HepG2 (cell line): ENCODE data around the gene PTPN3. TPM values are rescaled to one million over a fixed set of nuclear protein-coding genes. Genes with fewer than 3 reads are reported as not detected.
A peak's percentile ranks its signal among the peaks of the same experiment; 100 is the strongest.

Experiments
- ARID2 ChIP-seq: sonication (generic); formaldehyde crosslinking; IDR thresholded peaks from 2 replicates; pipeline ENCODE4 v1.8.1; 2022; ENCODE audit warnings: mild to moderate bottlenecking, missing genetic modification reagents, borderline replicate concordance
- ATF4 ChIP-seq, 2 experiments: fragments of 450-650 bp in 1 of 2; sonication (generic) in 1 of 2; formaldehyde crosslinking; IDR thresholded peaks; 2 replicates each; pipeline versions ENCODE4 v1.5.0 to v1.8.0; 2020 to 2022; ENCODE audit warnings: mild to moderate bottlenecking in 1 of 2, missing genetic modification reagents in 1 of 2
- CREB1 ChIP-seq, 2 experiments: fragments of 450-650 bp in 1 of 2; IDR thresholded peaks; 2 replicates each; pipeline ENCODE4 v1.6.1; 2016 to 2017; ENCODE audit warnings: control low read depth in 1 of 2, mild to moderate bottlenecking in 1 of 2, missing compliant biosample characterization in 1 of 2, missing genetic modification characterization in 1 of 2
- CREM ChIP-seq, 2 experiments: sonication (generic) in 1 of 2; formaldehyde crosslinking in 1 of 2; IDR thresholded peaks; 2 replicates each; pipeline versions ENCODE4 v1.4.0 to v1.6.1; 2016 to 2020; ENCODE audit warnings: antibody characterized with exemption in 1 of 2, mild to moderate bottlenecking in 1 of 2, missing genetic modification reagents in 1 of 2
- EP300 ChIP-seq, 3 experiments: sonication (generic) in 1 of 3; formaldehyde crosslinking in 1 of 3; IDR thresholded peaks; 2 replicates each; pipeline versions ENCODE4 v1.5.1 to v1.6.1; 2011 to 2020; ENCODE audit warnings: low read depth in 2 of 3, low read length in 2 of 3, borderline replicate concordance in 1 of 3, improper control_type of control experiment in 1 of 3, mild to moderate bottlenecking in 1 of 3, missing genetic modification reagents in 1 of 3, moderate library complexity in 1 of 3
- FOXK1 ChIP-seq: sonication (generic); formaldehyde crosslinking; IDR thresholded peaks from 2 replicates; pipeline ENCODE4 v1.4.0; 2020; ENCODE audit warnings: low read depth, missing genetic modification reagents, borderline replicate concordance
- HIVEP1 ChIP-seq: sonication (generic); formaldehyde crosslinking; IDR thresholded peaks from 2 replicates; pipeline ENCODE4 v1.4.0; 2020; ENCODE audit warnings: mild to moderate bottlenecking, missing genetic modification reagents
- MEF2D ChIP-seq: sonication (generic); formaldehyde crosslinking; IDR thresholded peaks from 2 replicates; pipeline ENCODE4 v1.5.1; 2020; ENCODE audit warnings: mild to moderate bottlenecking, missing genetic modification reagents
- NFIB ChIP-seq: sonication (generic); formaldehyde crosslinking; IDR thresholded peaks from 2 replicates; pipeline ENCODE4 v1.9.0; 2021; ENCODE audit warnings: missing genetic modification reagents, mild to moderate bottlenecking, borderline replicate concordance
- NR2F1 ChIP-seq, 2 experiments: fragments of 450-650 bp in 1 of 2; formaldehyde crosslinking in 1 of 2; IDR thresholded peaks; 2 replicates each; pipeline versions ENCODE4 v1.5.0 to v1.6.1; 2016 to 2020; ENCODE audit warnings: mild to moderate bottlenecking in 1 of 2, missing compliant biosample characterization in 1 of 2, missing genetic modification reagents in 1 of 2, moderate library complexity in 1 of 2
- RCOR2 ChIP-seq: IDR thresholded peaks from 2 replicates; pipeline ENCODE4 v1.6.1; 2016; ENCODE audit warnings: missing biosample characterization, missing genetic modification reagents
- REPIN1 ChIP-seq: sonication (generic); formaldehyde crosslinking; IDR thresholded peaks from 2 replicates; pipeline ENCODE4 v1.8.0; 2022; ENCODE audit warnings: missing genetic modification reagents, low read depth, mild to moderate bottlenecking, borderline replicate concordance
- RFXAP ChIP-seq: sonication (generic); formaldehyde crosslinking; IDR thresholded peaks from 2 replicates; pipeline ENCODE4 v1.4.0; 2020; ENCODE audit warnings: missing genetic modification reagents, borderline replicate concordance
- SOX6 ChIP-seq, 2 experiments: fragments of 450-650 bp in 1 of 2; sonication (generic) in 1 of 2; formaldehyde crosslinking in 1 of 2; IDR thresholded peaks; 2 replicates each; pipeline versions ENCODE4 v1.4.0 to v1.6.1; 2017 to 2020; ENCODE audit warnings: antibody characterized with exemption in 1 of 2, mild to moderate bottlenecking in 1 of 2, missing genetic modification reagents in 1 of 2
- TEAD3 ChIP-seq: optimal IDR thresholded peaks from 2 replicates; pipeline ENCODE3; 2016; ENCODE audit warnings: borderline replicate concordance
- ZBTB21 ChIP-seq: sonication (generic); formaldehyde crosslinking; IDR thresholded peaks from 2 replicates; pipeline ENCODE4 v1.4.0; 2020; ENCODE audit warnings: missing genetic modification reagents
- ZMAT5 ChIP-seq: sonication (generic); formaldehyde crosslinking; IDR thresholded peaks from 2 replicates; pipeline ENCODE4 v1.5.0; 2020; ENCODE audit warnings: mild to moderate bottlenecking, low read depth, missing genetic modification reagents, borderline replicate concordance
- ZNF124 ChIP-seq: sonication (generic); formaldehyde crosslinking; IDR thresholded peaks from 2 replicates; pipeline ENCODE4 v1.4.0; 2020; ENCODE audit warnings: missing genetic modification reagents
- ZNF281 ChIP-seq: sonication (generic); formaldehyde crosslinking; IDR thresholded peaks from 2 replicates; pipeline ENCODE4 v1.4.0; 2020; ENCODE audit warnings: missing genetic modification reagents, borderline replicate concordance
- ZNF331 ChIP-seq: sonication (generic); formaldehyde crosslinking; IDR thresholded peaks from 2 replicates; pipeline ENCODE4 v1.4.0; 2020; ENCODE audit warnings: missing genetic modification reagents
- ZNF382 ChIP-seq: sonication (generic); formaldehyde crosslinking; IDR thresholded peaks from 2 replicates; pipeline ENCODE4 v1.5.0; 2020; ENCODE audit warnings: missing genetic modification reagents, mild to moderate bottlenecking, borderline replicate concordance
- ZNF552 ChIP-seq: sonication (generic); formaldehyde crosslinking; IDR thresholded peaks from 2 replicates; pipeline ENCODE4 v1.9.0; 2022; ENCODE audit warnings: missing genetic modification reagents, mild to moderate bottlenecking, borderline replicate concordance
- ZNF562 ChIP-seq: sonication (generic); formaldehyde crosslinking; IDR thresholded peaks from 2 replicates; pipeline ENCODE4 v1.8.0; 2022; ENCODE audit warnings: missing genetic modification reagents, borderline replicate concordance
- ZNF792 ChIP-seq: IDR thresholded peaks from 2 replicates; pipeline ENCODE4 v1.6.1; 2016
- polyA plus RNA-seq, 8 experiments: library from polyadenylated mRNA; depleted of rRNA in 3 of 8; stranded (reverse) in 7 of 8; unstranded in 1 of 8; fragments of >200 nt; fragmentation: Illumina TruSeq in 4 of 8; extraction: Trizol in 4 of 8; gene quantifications; 2 replicates each; pipeline versions ENCODE4 v1.2.1 to v1.2.3, GENCODE V29; 2011 to 2016; ENCODE audit warnings: low read depth in 4 of 8, missing spikeins in 1 of 8, mixed read lengths in 1 of 8; ENCODE audit not compliant: insufficient read depth in 1 of 8
- total RNA-seq, 5 experiments: library from RNA; depleted of rRNA; stranded (reverse); fragments of >200 nt; fragmentation: Illumina TruSeq; extraction: Trizol; gene quantifications; 2 replicates each; pipeline ENCODE4 v1.2.3, GENCODE V29; 2016; ENCODE audit warnings: low read depth in 1 of 5

Gene PTPN3
- total and polyA plus RNA-seq, 2 of the 13 experiments (the other 11 are each of a cell fraction or from before 2014, with no cell fraction given) = 5.6 to 20.5 TPM

GRCh38 chr9:109506097-109506712 lies 8.1 kb upstream of the PTPN3 start (continued):
- TF ChIP-seq EP300 (IDR thresholded peaks at IDR 0.05; ENCODE audit: low read depth in 2 of 2, low read length in 2 of 2) = peak in 1 of 2 experiments; percentile 44; a peak in 1 of 4 replicates
- TF ChIP-seq EP300 (CRISPR knock-in tag; IDR thresholded peaks at IDR 0.05; ENCODE audit: borderline replicate concordance) = no peak
- peak; percentile 92 for TF ChIP-seq MEF2D (CRISPR knock-in tag)
- no peak for TF ChIP-seq RFXAP
- TF ChIP-seq FOXK1 = peak; percentile 78; the same call in 1 of the 2 replicates
- TF ChIP-seq TEAD3 = peak; percentile 78
- peak; percentile 68; the same call in 1 of the 2 replicates for TF ChIP-seq RCOR2 (CRISPR knock-in tag)
- 0 out of 2 replicates have a peak, but pooled peaks have one; percentile 22 for TF ChIP-seq CREM (IDR thresholded peaks at IDR 0.05)
- no peak for TF ChIP-seq CREM (CRISPR knock-in tag; IDR thresholded peaks at IDR 0.05)
- no peak for TF ChIP-seq ARID2
- TF ChIP-seq ZMAT5 (CRISPR knock-in tag) = no peak
- TF ChIP-seq ZNF382 (CRISPR knock-in tag) = no peak
- TF ChIP-seq HIVEP1 (CRISPR knock-in tag) = no peak
- no peak for TF ChIP-seq ZNF552
- TF ChIP-seq ZNF792 = peak; percentile 38; the same call in 1 of the 2 replicates
- no peak for TF ChIP-seq NFIB (CRISPR knock-in tag)
- no peak for TF ChIP-seq ZNF124
- peak; percentile 44 for TF ChIP-seq CREB1 (IDR thresholded peaks at IDR 0.05)
- TF ChIP-seq CREB1 (CRISPR knock-in tag; IDR thresholded peaks at IDR 0.05) = peak; percentile 37; the same call in 1 of the 2 replicates
- peak; percentile 9; the same call in 1 of the 2 replicates for TF ChIP-seq ZNF281 (CRISPR knock-in tag)
- TF ChIP-seq ZNF562 (CRISPR knock-in tag) = no peak
- peak; percentile 60 for TF ChIP-seq ZBTB21 (CRISPR knock-in tag)
- peak; percentile 21 to 59; a peak in 1 of 4 replicates for TF ChIP-seq NR2F1 (CRISPR knock-in tag; IDR thresholded peaks at IDR 0.05)
- peak; percentile 66 for TF ChIP-seq ZNF331 (CRISPR knock-in tag)
- TF ChIP-seq ATF4 (CRISPR knock-in tag; IDR thresholded peaks at IDR 0.05) = peak in 1 of 2 experiments; percentile 51; a peak in 2 of 4 replicates
- TF ChIP-seq REPIN1 (CRISPR knock-in tag) = no peak
- TF ChIP-seq SOX6 (IDR thresholded peaks at IDR 0.05) = no peak
- peak; percentile 36; the same call in 1 of the 2 replicates for TF ChIP-seq SOX6 (CRISPR knock-in tag; IDR thresholded peaks at IDR 0.05)
